Sigmoid colon (tissue), 7 donors: Measurements from ENCODE around the gene FAM136A. TPM values are rescaled to one million over a fixed set of nuclear protein-coding genes. Genes with fewer than 3 reads are reported as not detected.
"Not testable (repeated sequence)": the region's sequence is repeated elsewhere in the genome, so short reads cannot be mapped to it uniquely, and the experiment has no call there.

Source experiments
- DNase-seq: peaks from one replicate; pipeline ENCODE4 v3.0.0-alpha.2; 2019
- H3K27ac ChIP-seq, 4 donors: fragments of 200-600 bp; sonication (generic); one replicate each; pipeline ENCODE4 v1.5.1; 2016 to 2019; ENCODE audit warnings: mild to moderate bottlenecking in 1 of 4
- H3K27me3 ChIP-seq, 3 donors: fragments of 200-600 bp; sonication (generic); one replicate each; pipeline ENCODE4 v1.5.1; 2019; ENCODE audit warnings: mild to moderate bottlenecking in 1 of 3
- H3K36me3 ChIP-seq, 4 donors: fragments of 200-600 bp; sonication (generic); one replicate each; pipeline ENCODE4 v1.5.1; 2016 to 2019
- H3K4me1 ChIP-seq, 4 donors: fragments of 200-600 bp; sonication (generic); one replicate each; pipeline ENCODE4 v1.5.1; 2017 to 2019
- H3K4me3 ChIP-seq, 4 donors: fragments of 200-600 bp; sonication (generic); one replicate each; pipeline ENCODE4 v1.5.1; 2017 to 2019; ENCODE audit warnings: mild to moderate bottlenecking in 2 of 4, moderate library complexity in 1 of 4
- H3K9me3 ChIP-seq, 4 donors: fragments of 200-600 bp in 3 of 4; sonication (generic) in 3 of 4; one replicate each; pipeline versions ENCODE4 v1.5.1 to v1.6.1; 2013 to 2019
- CTCF ChIP-seq, 4 experiments: fragments of 450-650 bp in 3 of 4; fragments of 200-600 bp in 1 of 4; IDR thresholded peaks; one replicate each; pipeline ENCODE4 v1.5.1; 2016 to 2019; ENCODE audit warnings: antibody characterized with exemption in 4 of 4, mild to moderate bottlenecking in 3 of 4, moderate library complexity in 2 of 4
- EP300 ChIP-seq, 4 donors: sonication (generic); formaldehyde crosslinking; IDR thresholded peaks; one replicate each; pipeline ENCODE4 v1.6.1; 2017; ENCODE audit warnings: antibody characterized with exemption in 4 of 4
- POLR2A ChIP-seq, 2 donors: fragments of 450-650 bp; IDR thresholded peaks; one replicate each; pipeline ENCODE4 v1.6.1; 2016; ENCODE audit warnings: antibody characterized with exemption in 2 of 2, mild to moderate bottlenecking in 2 of 2, moderate library complexity in 2 of 2
- POLR2AphosphoS5 ChIP-seq, 4 donors: sonication (generic); formaldehyde crosslinking; IDR thresholded peaks; one replicate each; pipeline ENCODE4 v1.6.1; 2017; ENCODE audit warnings: antibody characterized with exemption in 4 of 4
- WGBS, 2 donors: extraction: QIAGEN DNeasy Blood & Tissue Kit; methylation state at CpG; one replicate each; pipeline ENCODE4 v1.1.7; 2013; 5-methylcytosine and 5-hydroxymethylcytosine counted together
- intact Hi-C: fragments of 100-400 bp; cut with DNase I; formaldehyde crosslinking; loops from one replicate; pipeline ENCODE4 v1.15.1; 2023
- polyA plus RNA-seq, 3 donors: library from polyadenylated mRNA; stranded (reverse); fragments of 200-250 nt; gene quantifications; one replicate each; pipeline ENCODE4 v1.2.3, GENCODE V29; 2013
- total RNA-seq, 4 donors: library from RNA; depleted of rRNA; stranded (reverse); fragments of >200 nt; gene quantifications; one replicate each; pipeline ENCODE4 v1.1.0, GENCODE V29; 2016
- donor health status: healthy with polysubstance abuse.
- donor health status: Bipolar disorder and iron deficiency.
- donor health status: healthy.

Gene FAM136A
- total and polyA plus RNA-seq, 7 donors, result 20.0 to 52.7 (median 25.3) TPM

- Histone ChIP-seq H3K36me3 (peaks cover 5 to 32% (median 9%) of the 10 kb centered on the region in 4 donors), H3K4me3 (no peak overlapping the region), H3K4me1 (no peaks in the 10 kb centered on the region), H3K9me3 (no peaks in the 10 kb centered on the region), H3K27me3 (no peaks in the 10 kb centered on the region), H3K27ac (no peak overlapping the region)
- 47 to 72% methylated on average over 3 of the region's 3 CpGs for WGBS, 2 donors
- DNase-seq, result no peak
- intact Hi-C loops, result no loop called here
- TF ChIP-seq EP300 (IDR thresholded peaks at IDR 0.05) (no peak), CTCF (IDR thresholded peaks at IDR 0.05) (no peak), POLR2AphosphoS5 (IDR thresholded peaks at IDR 0.05) (no peak), POLR2A (IDR thresholded peaks at IDR 0.05) (no peak)
These were observed 31.5 kb downstream of the FAM136A start for GRCh38 chr2:70270323-70270722.

- H3K4me1 ChIP-seq, H3K27me3 ChIP-seq, H3K27ac ChIP-seq, H3K9me3 ChIP-seq, DNase-seq, H3K4me3 ChIP-seq, intact Hi-C loops: not testable (repeated sequence)
- 94 to 95% methylated on average over 18 of the region's 18 CpGs for WGBS, 2 donors
- H3K36me3 ChIP-seq, result peaks cover 0 to 33% (median 5%) of the 10 kb centered on the region in 4 donors
These were observed 32.2 kb downstream of the FAM136A start for GRCh38 chr2:70269422-70270302.

GRCh38 chr2:70266925-70267324 is 34.9 kb downstream of the FAM136A start:
- H3K27me3 ChIP-seq, DNase-seq, intact Hi-C loops, H3K4me1 ChIP-seq, H3K27ac ChIP-seq, H3K9me3 ChIP-seq, H3K4me3 ChIP-seq: not testable (repeated sequence)
- WGBS, 2 donors, result 98% methylated on average over 30 of the region's 30 CpGs
- H3K36me3 ChIP-seq, result peaks cover 0 to 57% (median 6%) of the 10 kb centered on the region in 4 donors

- H3K27me3 ChIP-seq, result no peaks in the 10 kb centered on the region
- DNase-seq, result no peak
- peak overlapping the region in 3 of 4 donors; percentile 88 to 95 (median 94) for H3K27ac ChIP-seq
- peaks cover 0 to 59% (median 6%) of the 10 kb centered on the region in 4 donors for H3K36me3 ChIP-seq
- peaks cover 0 to 40% (median 34%) of the 10 kb centered on the region in 4 donors for H3K4me1 ChIP-seq
- 83 to 85% methylated on average over 1 of the region's 1 CpG for WGBS, 2 donors
- H3K4me3 ChIP-seq, result peak overlapping the region in 1 of 4 donors; percentile 10
- TF ChIP-seq POLR2AphosphoS5 (IDR thresholded peaks at IDR 0.05), result no peak
- no peak for TF ChIP-seq CTCF (IDR thresholded peaks at IDR 0.05)
- no peak for TF ChIP-seq EP300 (IDR thresholded peaks at IDR 0.05)
- no peak for TF ChIP-seq POLR2A (IDR thresholded peaks at IDR 0.05)
- intact Hi-C loops, result no loop called here
- no peaks in the 10 kb centered on the region for H3K9me3 ChIP-seq
These were observed 40.4 kb downstream of the FAM136A start for GRCh38 chr2:70261501-70261900.

- DNase-seq, result peak; percentile 90
- no peaks in the 10 kb centered on the region for H3K27me3 ChIP-seq
- H3K9me3 ChIP-seq, result no peaks in the 10 kb centered on the region
- 3 to 21% methylated on average over 12 of the region's 12 CpGs for WGBS, 2 donors
- H3K4me1 ChIP-seq, result peaks cover 0 to 40% (median 34%) of the 10 kb centered on the region in 4 donors
- no peak for TF ChIP-seq POLR2A (IDR thresholded peaks at IDR 0.05)
- no peak for TF ChIP-seq CTCF (IDR thresholded peaks at IDR 0.05)
- TF ChIP-seq EP300 (IDR thresholded peaks at IDR 0.05), result no peak
- no peak for TF ChIP-seq POLR2AphosphoS5 (IDR thresholded peaks at IDR 0.05)
- H3K36me3 ChIP-seq, result peaks cover 0 to 29% (median 1%) of the 10 kb centered on the region in 4 donors
- intact Hi-C loops, result loop anchor here (5.0 to 10.0 kb wide), 2 partner anchors 34 to 174 kb away; partner anchors contain the start of genes PCBP1 and SNRPG
- peak overlapping the region; percentile 70 to 92 (median 76) for H3K4me3 ChIP-seq
- peak overlapping the region; percentile 88 to 95 (median 91) for H3K27ac ChIP-seq
These were observed 43.4 kb downstream of the FAM136A start for GRCh38 chr2:70258532-70258875.
